Activated CD8-positive, alpha-beta memory T cell treated with anti-CD3 and anti-CD28 coated beads for 24 hours (primary cell): ENCODE results near the gene CORO2B.
A peak's percentile ranks its signal among the peaks of the same experiment; 100 is the strongest.

Experiments
- DNase-seq: peaks from one replicate; pipeline ENCODE4 v3.0.0-alpha.2; 2020

The CORO2B gene

DNA sequence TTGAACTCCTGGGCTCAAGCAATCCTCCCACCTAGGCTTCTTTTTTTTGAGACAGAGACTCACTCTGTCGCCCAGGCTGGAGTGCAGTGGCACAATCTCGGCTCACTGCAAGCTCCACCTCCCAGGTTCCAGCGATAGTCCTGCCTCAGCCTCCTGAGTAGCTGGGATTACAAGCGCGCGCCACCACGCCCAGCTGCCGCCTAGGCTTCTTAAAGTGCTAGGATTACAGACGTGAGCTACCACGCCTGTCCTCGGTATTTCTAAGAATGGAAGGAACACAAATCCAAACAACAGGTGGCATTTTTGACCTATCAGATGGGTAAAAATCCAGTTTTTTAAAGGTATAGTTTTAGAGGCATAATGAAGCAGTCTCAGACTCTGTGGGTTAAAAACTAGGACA lies 128.1 kb downstream of the CORO2B start:
- no peak for DNase-seq

DNA sequence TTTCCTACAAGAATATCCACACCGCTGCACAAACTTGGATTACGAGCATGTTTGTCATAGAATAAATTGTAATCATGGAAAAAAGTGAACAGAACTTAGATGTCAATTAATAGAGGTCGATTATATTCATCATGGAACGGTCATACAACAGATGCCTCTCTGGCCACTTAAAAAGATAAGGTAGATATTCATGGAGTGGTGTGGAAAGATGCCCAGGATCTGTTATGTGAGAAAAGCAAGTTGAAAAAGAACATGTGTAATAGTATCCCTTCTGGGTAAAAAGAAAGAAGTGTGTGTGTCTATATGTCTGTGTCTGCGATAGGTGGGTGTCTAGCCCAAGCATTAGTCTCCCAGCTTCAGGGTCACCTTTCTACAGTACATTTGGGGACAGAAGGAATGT lies 128.6 kb downstream of the CORO2B start:
- DNase-seq: no peak

DNA sequence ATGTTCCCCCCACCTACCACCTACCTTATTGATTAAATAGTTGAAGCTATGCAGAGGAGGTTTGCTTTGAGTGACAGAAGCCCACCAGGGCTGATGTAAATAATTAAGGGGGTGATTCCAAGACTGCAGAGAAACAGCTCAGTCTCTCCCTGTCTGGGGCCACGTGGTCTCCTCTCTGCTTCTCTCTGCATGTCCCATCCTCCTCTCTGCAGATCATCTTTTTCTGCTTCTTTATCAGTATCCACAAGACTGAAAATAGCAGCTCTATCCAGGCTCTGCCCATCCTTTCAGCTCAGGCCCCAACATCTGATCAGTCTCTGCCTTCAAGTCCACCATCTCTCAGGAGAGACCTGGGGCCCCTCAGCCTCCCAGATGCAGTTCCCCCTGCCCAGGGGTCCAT lies 131.1 kb downstream of the CORO2B start:
- DNase-seq: no peak

DNA sequence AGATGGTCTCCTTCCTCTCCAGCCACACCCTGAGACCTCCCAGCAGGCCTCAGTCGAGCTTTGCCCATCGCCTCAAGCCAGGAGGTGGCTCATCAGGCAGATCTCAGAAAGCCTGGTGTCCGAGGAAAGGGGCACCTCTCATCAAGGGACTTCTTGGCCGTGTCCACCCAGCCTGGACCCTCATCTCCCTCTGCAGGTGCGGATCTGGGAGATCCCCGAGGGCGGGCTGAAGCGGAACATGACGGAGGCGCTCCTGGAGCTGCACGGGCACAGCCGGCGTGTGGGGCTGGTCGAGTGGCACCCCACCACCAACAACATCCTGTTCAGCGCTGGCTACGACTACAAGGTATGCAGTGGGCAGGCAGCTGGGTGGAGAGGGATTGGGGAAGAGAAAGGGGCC lies 131.7 kb downstream of the CORO2B start:
- no peak for DNase-seq

DNA sequence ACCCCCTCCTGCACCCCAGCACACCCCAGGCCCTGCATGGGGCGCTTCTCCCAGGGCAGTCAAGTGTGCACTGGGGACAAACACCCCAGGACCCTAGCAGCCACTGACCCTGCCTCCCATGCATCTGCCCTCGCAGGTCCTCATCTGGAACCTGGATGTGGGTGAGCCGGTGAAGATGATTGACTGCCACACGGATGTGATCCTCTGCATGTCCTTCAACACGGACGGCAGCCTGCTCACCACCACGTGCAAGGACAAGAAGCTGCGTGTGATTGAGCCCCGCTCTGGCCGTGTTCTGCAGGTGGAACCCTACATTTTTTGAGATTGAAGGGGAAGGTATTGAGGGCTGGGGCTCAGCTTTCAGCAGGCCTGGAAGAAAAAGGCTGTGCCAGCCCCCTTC lies 132.6 kb downstream of the CORO2B start:
- no peak for DNase-seq

DNA sequence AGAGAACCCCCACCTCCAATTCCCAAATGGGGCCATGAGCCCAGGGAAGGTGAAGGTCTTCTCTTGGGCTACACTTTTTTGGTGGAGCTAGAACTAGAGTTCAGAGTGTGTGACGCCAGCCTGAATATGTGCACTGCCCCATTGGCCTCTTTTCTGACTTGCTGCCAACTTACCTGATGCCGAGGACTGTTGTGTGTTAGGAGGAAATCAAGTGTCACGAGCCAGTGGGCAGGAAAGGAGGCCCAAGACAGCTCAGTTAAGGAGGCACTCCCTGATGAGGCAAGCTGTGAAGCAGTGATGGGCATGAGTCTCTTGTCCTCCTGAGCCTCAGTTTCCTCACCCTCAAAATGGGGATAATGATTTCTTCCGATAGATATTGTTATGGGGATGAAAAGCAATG lies 134.1 kb downstream of the CORO2B start:
- no peak for DNase-seq

DNA sequence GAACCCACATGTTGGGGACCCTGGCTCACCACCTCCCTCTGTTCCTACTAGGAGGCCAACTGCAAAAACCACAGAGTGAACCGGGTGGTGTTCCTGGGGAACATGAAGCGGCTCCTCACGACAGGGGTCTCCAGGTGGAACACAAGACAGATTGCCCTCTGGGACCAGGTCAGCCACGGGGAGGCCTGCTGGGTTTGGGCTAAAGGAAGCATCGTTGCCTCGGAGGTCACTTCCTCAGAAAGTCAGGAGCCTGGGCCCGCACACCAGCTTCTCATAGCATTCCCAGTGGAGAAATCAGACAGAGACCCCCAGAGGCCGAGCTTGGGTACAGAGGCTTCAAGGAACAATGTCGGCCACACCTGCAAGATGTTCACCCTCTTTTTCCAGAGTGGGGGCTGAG lies 135.1 kb downstream of the CORO2B start:
- no peak for DNase-seq

DNA sequence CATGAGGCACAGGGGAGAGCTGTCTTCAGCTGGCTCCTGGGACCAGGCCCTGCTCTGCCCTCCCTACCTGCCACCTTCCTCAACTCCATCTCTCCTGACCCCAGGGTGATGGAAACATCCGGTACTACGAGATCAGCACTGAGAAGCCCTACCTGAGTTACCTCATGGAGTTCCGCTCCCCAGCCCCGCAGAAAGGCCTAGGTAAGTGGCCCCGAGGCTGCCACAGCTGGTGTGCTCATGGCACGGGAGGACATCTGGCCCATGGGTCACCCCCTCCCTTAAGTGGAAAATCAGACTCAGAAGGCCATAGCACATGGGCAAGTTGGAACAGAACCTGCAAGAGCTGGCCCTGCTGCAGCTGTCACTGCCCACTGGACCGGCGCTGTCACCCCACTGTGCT lies 136.3 kb downstream of the CORO2B start:
- DNase-seq: no peak

DNA sequence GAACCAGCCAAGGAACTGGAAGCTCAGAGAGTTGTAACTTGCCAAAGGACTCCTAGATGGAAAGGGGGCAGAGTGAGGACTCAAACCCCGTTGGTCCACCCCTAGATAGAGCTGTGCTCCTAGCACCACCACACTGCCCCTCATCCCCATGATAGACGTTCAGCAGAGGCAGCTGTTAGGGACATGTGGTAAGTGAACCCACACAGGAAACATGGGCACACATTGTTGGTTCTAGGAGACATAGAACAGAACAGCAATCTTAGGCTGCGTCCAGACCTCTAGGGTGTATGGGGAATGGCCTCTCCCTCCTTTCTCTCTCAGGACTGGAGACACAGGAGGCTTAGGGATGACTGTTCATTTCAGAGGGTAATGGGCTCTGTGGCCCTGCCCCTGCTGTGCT lies 139.2 kb downstream of the CORO2B start:
- no peak for DNase-seq

DNA sequence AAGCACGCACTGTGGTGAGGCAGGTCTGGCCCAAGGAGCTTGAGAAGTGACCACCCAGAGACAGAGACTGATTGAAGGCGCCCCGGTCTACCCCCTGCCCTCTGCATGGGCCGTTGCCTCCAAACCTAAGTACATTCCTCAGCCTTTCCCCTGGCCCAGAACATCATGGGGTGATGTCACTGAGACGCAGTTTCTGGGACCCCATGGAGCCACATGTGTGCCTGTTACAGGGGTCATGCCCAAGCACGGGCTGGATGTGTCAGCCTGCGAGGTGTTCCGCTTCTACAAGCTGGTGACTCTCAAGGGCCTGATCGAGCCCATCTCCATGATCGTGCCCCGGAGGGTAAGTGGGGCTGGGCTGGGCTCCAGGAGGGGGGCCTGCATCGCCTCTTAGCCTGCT lies 139.7 kb downstream of the CORO2B start:
- DNase-seq: no peak

DNA sequence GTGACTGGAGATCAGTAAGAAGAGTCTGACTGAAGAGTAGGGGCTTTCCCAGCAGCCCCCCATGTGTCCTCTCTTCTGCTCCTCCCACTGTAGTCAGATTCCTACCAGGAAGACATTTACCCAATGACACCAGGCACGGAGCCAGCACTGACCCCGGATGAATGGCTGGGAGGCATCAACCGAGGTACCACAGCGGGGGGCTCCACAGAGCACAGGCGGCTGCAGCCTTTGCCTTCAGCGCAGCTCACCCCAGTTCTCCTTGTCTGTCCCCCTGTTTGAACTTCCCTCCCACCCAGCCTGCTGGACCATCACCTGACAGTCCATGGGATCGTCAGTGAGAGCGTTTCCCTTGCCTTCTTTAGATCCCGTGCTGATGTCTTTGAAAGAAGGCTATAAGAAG lies 140.3 kb downstream of the CORO2B start:
- no peak for DNase-seq

DNA sequence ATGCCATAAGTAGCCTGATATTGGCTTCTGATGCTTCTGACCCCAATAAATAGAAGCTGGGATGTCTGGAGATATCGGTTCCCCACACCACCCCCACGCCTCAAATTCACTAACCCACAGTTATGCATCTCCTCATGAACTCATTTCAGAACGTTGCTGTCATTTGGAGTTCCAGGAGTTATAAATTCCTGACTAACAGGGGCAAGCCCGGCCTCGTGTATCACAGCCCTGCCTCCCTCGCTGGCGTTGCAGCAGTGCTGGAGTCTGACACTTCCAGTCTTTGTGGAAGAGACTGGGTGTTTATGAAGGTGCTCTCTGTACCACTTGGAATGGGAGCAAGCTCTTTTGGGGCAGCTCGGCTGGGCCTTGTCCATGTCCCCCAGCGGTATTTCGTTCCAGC lies 140.9 kb downstream of the CORO2B start:
- no peak for DNase-seq

DNA sequence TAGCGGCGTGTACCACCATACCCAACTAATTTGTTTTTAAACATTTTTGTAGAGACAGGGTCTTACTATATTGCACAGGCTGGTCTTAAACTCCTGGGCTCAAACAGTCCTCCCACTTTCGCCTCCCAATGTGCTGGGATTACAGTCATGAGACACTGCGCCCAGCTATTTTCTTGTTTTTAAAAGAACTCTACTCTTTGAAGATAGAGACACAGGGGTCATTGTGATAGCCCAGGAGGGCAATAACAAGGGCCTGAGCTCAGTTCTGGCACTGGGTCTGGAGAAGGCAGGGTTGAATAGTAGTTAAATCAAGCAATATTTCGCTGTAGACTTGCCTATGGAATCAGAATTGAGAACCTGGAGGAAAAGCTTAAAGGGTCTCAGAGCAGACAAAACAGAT lies 143.1 kb downstream of the CORO2B start:
- no peak for DNase-seq

DNA sequence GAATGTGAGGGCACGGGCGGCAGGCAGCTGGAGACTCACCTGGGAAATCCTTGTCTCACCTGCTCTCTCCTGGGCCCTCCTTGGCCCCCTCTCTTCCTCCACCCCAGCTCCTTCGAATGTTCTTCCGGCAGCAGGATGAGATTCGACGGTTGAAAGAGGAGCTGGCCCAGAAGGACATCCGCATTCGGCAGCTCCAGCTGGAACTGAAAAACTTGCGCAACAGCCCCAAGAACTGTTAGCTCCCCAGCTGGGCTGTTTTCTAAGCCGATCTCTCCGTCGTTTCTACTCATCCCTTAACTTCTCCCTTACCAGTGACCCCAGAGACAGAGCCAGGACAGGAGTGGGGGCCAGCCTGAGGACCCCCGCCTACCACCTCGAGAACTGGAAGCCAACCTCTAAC lies 146.9 kb downstream of the CORO2B start:
- DNase-seq: no peak

DNA sequence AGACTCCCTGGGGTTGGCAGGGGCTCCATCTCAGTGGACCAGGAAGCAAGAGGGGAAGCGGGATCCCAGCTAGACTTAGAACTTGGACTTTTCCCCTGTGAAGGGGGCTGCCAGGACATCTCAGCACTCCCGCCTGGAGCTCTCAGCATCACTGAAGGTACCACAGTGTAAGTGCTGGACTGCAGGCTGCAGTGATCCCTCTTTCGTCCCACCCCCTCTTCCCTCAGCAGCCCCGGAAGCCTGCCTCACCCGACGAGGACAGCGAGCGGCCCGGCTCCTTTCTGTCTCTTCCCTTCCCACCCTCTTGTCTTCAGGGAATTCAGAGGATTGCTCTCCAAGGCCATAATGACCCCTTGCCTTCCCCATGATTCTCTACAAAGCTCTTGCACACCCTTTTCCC lies 147.5 kb downstream of the CORO2B start:
- no peak for DNase-seq

DNA sequence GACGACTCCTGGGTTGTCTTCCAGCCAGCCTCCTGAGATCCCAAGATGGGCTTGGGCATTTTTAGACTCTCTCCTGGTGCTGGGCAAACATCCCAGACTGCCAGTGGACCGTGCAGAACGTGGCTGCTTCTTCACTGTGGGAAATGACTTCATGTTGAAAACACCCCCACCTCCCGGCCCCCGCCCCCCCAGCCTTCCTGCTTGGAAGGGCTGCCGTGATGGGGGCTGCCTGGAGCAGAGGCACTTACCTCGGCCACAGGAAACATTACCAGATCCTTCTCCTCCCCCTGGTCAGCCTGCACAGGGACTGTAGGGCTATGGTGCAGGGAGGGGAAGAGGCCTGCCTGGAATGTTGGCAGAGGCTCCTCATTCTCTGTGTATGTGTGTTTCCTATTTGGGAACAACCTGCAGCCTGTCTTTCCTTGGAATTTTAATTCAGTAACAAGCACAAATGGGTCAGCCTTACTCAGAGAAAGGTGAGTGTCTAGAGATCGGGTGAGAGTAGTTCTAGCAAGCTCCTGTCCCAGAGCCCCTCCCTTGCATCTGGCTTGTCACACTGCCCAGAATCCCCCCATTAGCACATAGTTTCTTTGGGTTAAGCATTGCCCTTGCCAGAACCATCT lies 151.1 kb downstream of the CORO2B start:
- no peak for DNase-seq

DNA sequence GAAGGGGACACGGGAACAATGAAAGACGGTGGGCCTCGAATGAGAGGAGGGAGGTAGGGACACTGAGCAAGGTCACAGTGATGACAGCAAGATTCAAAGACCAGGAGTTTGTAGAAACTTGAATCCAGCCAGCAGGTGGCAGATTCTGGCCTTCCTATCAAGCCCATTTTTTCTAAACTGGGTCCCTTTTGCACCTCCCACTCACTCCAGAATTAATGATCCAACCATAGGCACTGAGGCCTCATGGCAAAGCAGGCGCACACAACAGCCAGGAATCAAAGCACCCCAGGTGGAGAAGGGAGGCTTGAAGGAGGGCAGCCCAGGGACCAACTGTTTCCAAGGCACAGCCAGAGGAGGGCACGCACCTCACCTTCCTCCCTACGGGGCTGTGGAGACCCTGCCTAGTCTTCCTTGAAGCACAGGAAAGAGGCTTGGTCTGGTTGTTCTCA lies 151.7 kb downstream of the CORO2B start:
- DNase-seq: peak; percentile 61

DNA sequence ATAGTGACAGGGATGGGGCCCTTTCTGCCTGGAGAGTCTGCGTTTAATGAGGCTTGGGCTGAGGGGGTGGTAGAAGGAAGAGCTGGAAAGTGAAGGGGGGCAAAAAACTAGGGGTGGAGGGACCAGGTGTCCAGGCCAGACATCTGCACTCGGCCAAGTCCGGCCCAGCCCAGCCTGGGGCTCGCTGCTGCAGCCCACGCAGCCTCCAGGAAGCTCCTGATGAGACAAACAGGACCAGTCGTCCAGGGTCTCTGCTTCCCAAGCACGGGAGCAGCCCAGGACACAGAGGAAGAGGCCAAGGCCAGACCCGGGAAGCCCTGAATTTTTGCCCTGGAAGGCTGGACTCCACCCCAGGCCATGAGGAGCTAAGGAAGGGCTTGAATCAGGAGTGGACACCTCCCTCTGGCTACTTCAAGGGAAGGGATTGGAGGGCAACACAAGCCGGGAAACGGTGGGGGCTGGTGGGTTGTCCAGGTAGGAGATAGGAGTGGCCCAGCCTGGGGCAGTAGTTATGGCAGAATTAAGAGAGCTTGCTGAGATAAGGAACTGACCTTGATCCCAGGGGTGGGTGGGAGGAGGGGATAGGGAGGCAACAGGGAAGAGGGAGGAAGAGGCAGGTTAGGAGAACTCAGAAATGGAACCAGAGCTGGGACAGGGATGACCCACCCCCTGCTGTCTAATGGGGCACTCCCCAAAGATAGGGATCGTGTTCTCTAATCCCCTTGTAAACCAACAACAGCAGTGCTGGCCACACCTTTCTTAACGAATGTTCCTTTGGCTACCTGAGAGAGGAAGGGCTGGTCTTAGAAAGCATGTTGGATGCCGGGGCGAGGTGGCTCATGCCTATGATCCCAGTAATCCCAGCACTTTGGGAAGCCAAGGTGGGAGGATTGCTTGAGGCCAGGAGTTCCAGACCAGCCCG lies 152.4 kb downstream of the CORO2B start:
- no peak for DNase-seq

DNA sequence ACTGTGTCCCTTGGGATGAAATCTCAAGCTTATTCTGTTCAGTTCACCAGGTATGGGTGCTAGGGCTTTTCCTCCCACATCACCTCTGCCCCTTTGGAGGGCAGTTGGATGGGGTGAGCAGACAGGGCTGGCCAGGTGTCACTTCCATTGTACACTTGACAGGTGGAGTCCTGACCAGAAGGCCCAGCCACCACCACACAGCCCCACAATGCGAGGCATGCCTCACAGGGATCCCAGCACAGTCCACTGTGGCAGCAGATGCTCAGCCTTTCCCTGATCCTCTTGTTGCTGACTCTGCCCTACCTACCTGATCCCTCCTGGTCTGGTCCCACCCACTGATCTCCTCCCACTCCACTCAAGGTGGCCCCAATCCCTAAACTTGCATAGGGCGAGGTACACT lies 153.7 kb downstream of the CORO2B start:
- no peak for DNase-seq

DNA sequence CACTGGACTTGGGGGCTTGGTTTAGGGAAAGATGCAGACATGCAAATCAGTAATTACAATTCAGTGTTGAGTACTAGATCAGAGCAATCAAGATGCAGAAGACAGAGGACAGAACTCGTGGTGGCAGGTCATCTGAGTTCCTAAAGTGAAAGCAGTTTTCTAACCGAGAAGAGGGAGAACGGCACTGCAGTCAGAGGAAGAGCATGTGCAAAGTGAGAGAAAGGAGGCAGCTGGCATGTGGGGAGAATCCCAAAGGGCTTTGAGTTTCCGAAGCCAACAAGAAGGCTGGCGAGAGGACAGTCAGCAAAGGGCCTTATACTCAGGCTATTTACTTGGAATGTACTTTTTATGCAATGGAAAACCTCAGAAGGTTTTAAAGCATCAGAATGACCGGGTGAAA lies 154.9 kb downstream of the CORO2B start:
- DNase-seq: no peak

DNA sequence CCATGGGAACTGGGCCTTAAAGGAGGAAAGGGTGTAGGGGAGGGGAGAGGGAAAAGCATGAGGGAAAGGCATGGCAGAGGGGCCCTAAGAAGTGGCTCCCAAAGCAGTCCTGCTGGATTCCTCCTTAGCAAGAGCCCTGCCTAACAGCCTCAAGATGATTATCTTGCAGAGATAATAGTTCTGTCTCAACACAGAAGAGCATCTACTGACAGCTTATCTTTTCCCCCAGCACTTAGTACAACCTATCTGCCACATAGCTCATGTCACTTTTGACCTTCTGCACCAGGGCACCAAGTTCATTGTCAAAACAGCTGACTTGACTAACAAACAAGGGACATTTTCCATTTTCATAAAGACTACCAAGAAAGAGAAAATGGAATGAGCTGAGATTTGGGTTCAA lies 155.6 kb downstream of the CORO2B start:
- DNase-seq: no peak

DNA sequence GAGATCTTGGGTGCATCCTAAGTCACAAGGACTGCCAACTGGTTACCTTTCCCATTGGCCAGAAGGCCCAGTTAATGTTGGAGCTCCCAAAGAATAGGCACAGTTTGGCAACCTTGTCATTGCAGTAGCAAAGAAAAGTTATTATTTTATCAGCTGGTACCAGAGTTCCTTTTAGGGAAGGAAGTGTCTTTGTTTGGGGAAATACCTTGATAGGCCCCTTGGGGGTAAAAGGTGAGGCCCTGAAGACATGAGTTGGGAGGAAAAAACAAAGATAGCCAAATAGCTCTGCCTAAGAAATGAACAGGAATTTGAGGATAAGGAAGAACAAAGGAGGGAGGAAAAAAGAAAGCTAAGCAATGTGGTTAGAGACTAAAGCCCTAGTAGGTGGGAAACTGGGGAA lies 156.1 kb downstream of the CORO2B start:
- no peak for DNase-seq

DNA sequence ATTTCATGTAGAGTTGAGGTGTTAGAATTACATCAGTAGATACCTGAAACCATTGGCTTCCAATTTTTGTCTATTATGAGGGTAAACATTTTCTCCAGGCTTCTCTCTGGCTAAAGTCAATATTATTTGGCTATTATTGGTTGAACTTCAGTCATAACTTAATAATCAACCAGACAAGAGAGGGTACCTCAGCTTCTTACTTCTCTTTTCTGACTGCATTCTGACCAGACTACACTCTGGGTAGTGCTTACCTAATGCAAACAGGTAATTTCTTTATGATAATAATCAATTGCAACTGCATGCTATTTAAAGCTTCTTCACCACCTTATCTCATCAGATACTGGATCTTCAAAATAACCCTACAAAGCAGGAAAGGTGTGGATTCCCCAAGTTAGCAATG lies 156.8 kb downstream of the CORO2B start:
- no peak for DNase-seq

DNA sequence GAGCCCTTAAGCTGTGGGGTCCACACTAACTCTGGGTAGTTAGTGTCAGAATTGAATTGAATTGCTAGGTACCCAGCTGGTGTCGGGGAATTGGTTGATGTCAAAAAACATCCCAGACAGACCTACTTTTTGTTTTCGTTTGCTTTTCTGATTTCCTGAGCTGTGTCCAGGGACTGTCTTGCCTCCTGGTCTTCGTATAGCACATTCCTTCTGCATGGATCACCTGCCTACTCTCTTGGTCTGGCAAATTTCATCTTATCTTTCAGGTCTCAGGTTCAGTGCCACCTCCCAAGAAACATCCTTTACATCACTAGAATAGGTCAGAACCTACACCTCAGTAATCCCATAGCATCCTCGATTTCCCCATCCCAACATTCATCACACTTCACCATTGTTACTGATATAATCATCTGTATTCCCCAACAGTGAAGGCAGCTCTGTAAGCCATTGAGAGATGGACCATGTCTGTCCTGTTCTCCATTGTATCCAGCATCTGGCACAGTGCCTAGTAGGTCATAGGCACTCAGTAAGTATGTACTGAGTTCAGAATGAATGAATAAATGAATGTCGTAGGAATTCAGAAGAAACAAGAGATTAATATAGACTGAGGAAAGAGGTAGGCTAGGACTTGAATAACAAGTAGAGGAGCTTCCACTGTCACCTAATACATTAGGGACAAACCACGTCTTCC lies 160.7 kb downstream of the CORO2B start:
- DNase-seq: no peak
